ENCODE data around the gene SUN3. TPM values are rescaled to one million over a fixed set of nuclear protein-coding genes. Genes with fewer than 3 reads are reported as not detected.
"Not testable (repeated sequence)": the region's sequence is repeated elsewhere in the genome, so short reads cannot be mapped to it uniquely, and the experiment has no call there.

SUN3 gene
- total and polyA plus RNA-seq, 2 of the 13 experiments (the other 11 are each of a cell fraction or from before 2014, with no cell fraction given): not detected

- TF ChIP-seq ARHGAP35 (CRISPR knock-in tag; IDR thresholded peaks at IDR 0.05; ENCODE audit: borderline replicate concordance) (no peak), NR1H2 (CRISPR knock-in tag; IDR thresholded peaks at IDR 0.05; ENCODE audit: borderline replicate concordance, low read depth) (no peak), ZNF414 (CRISPR knock-in tag; IDR thresholded peaks at IDR 0.05) (no peak), ZNF772 (CRISPR knock-in tag; IDR thresholded peaks at IDR 0.05) (no peak), ZNF264 (CRISPR knock-in tag; IDR thresholded peaks at IDR 0.05) (no peak), NR2F6 (IDR thresholded peaks at IDR 0.05) (no peak), NR2F6 (CRISPR knock-in tag; IDR thresholded peaks at IDR 0.05) (no peak), SMAD1 (CRISPR knock-in tag; IDR thresholded peaks at IDR 0.05; ENCODE audit: borderline replicate concordance, low read depth) (no peak), ZNF503 (CRISPR knock-in tag; IDR thresholded peaks at IDR 0.05) (no peak), TEF (CRISPR knock-in tag; IDR thresholded peaks at IDR 0.05) (no peak)
Observed at GRCh38 chr7:48004032-48004431, 24.9 kb downstream of the SUN3 start (continued).

- ATAC-seq; H3K4me2 ChIP-seq (ENCODE audit: low read depth, low read length); POLR2A ChIA-PET; intact Hi-C loops (cut with micrococcal nuclease; ENCODE audit: unreplicated experiment); H3K79me2 ChIP-seq (ENCODE audit: insufficient read depth, low read length); FAIRE-seq; BruUV-seq (replicated peaks); H3K27me3 ChIP-seq (ENCODE audit: control insufficient read depth in 1 of 2, insufficient read depth in 2 of 2, low read length in 2 of 2); DNase-seq (ENCODE audit: low spot score); H3K9ac ChIP-seq (ENCODE audit: insufficient read depth, low read depth, low read length); H3K27ac ChIP-seq (ENCODE audit: extremely low read length, insufficient read depth, low read length); H3K9me3 ChIP-seq (ENCODE audit: low read length); H2AFZ ChIP-seq (ENCODE audit: low read length); in situ Hi-C loops (cut with HindIII; ENCODE audit: extremely low pct_ligation_motif_present, low pct_unique_long_range_greater_than_20kb); H4K20me1 ChIP-seq (ENCODE audit: insufficient read depth, low read length); H3K4me3 ChIP-seq (replicated peaks in 1 of 3; ENCODE audit: insufficient read depth in 1 of 3, low read depth in 2 of 3, low read length in 3 of 3); H3K4me1 ChIP-seq (ENCODE audit: insufficient read depth, low read length); H3K36me3 ChIP-seq (replicated peaks in 1 of 2; ENCODE audit: control insufficient read depth in 1 of 2, insufficient read depth in 2 of 2, low read length in 2 of 2); CTCF ChIA-PET (ENCODE audit: low intra/inter-chr PET ratio, low total read pairs): not testable (repeated sequence)
- 30% methylated on average over 13 of the region's 13 CpGs for WGBS (ENCODE audit: low lambda C conversion rate)
- 0 out of 2 replicates have a peak, but pooled peaks have one; percentile 16 for TF ChIP-seq ZNF770 (CRISPR knock-in tag; IDR thresholded peaks at IDR 0.05)
Observed at GRCh38 chr7:48000164-48000563, 28.7 kb downstream of the SUN3 start.

Measured in HepG2 (cell line).